ENCODE data around the gene INO80B.

INO80B gene

GRCh38 chr2:74438248-74438647 is 16.6 kb upstream of the INO80B start:
- Histone ChIP-seq H3K9me3 (ENCODE audit: severe bottlenecking) (no peaks in the 10 kb centered on the region), H3K4me3 (ENCODE audit: low read depth, low read length) (no peak overlapping the region), H3K27ac (no peak overlapping the region), H3K36me3 (no peaks in the 10 kb centered on the region; the same call in 1 of the 2 replicates), H3K27me3 (ENCODE audit: insufficient read depth, low read depth, severe bottlenecking) (no peaks in the 10 kb centered on the region)
- TF ChIP-seq CTCF (IDR thresholded peaks at IDR 0.05; ENCODE audit: low read depth, low read length) = no peak
- no peak for DNase-seq

DNA sequence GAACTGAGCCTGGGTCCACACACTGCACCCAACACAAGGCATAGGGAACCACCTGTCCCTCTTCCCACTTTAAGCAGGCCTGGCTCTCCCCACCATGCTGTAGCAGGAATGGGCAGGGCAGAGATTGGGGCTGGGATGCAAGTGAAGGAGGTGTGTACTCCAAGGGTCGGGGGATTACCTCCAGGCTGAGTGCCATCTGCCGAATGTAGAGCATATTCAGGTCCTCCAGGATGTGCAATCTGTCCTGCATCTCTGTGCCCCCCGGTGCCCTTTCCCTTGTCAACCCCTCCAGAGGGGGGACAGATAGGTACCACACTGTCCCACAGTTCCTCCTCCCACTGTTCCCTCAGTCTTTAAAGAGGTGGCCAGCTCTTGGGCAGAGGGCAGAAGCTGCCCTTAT is 15.5 kb upstream of the INO80B start:
- H3K9me3 ChIP-seq (ENCODE audit: severe bottlenecking) = no peaks in the 10 kb centered on the region
- peak overlapping the region; percentile 90 for H3K27ac ChIP-seq
- H3K27me3 ChIP-seq (ENCODE audit: insufficient read depth, low read depth, severe bottlenecking) = no peaks in the 10 kb centered on the region
- DNase-seq = peak; percentile 84
- H3K4me3 ChIP-seq (ENCODE audit: low read depth, low read length) = peak overlapping the region; percentile 69
- no peak for TF ChIP-seq CTCF (IDR thresholded peaks at IDR 0.05; ENCODE audit: low read depth, low read length)
- no peaks in the 10 kb centered on the region; the same call in 1 of the 2 replicates for H3K36me3 ChIP-seq

DNA sequence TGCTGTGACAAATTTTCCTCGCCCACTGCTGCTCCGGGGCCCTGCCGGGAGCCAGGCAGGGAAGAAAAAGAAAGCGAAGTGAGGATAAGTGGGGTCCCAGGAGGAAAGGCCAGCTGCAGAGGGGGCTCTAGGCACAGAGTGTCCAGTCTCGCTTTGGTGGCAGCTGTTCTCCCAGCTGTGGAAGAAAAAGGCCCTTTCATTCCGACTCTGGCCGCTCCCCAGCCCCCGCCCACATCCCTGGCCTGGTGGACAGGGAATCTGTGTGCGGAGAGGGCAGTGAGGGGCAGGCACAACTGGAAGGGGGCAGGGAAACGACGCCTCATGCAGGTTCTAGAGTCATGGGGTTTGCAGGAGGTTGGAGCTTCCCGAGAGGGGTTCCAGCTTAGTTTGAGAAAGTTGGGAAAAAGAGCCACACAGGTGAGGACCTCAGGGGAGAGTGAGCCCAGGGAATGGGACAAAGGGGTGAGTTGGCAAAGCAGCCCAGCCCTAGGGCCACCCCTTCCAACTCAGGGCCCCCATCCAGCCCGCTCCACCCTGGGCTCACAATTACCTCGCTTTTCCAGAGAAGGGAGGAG is 15.0 kb upstream of the INO80B start:
- H3K4me3 ChIP-seq (ENCODE audit: low read depth, low read length) = peak overlapping the region; percentile 69
- no peaks in the 10 kb centered on the region for H3K9me3 ChIP-seq (ENCODE audit: severe bottlenecking)
- no peak for TF ChIP-seq CTCF (IDR thresholded peaks at IDR 0.05; ENCODE audit: low read depth, low read length)
- no peaks in the 10 kb centered on the region for H3K27me3 ChIP-seq (ENCODE audit: insufficient read depth, low read depth, severe bottlenecking)
- H3K27ac ChIP-seq = peak overlapping the region; percentile 90
- no peaks in the 10 kb centered on the region; the same call in 1 of the 2 replicates for H3K36me3 ChIP-seq
- DNase-seq = peak; percentile 41

- DNase-seq = peak; percentile 96
- H3K27ac ChIP-seq = peak overlapping the region; percentile 90
- TF ChIP-seq CTCF (IDR thresholded peaks at IDR 0.05; ENCODE audit: low read depth, low read length) = peak; percentile 48; the same call in 1 of the 2 replicates
- H3K27me3 ChIP-seq (ENCODE audit: insufficient read depth, low read depth, severe bottlenecking) = no peaks in the 10 kb centered on the region
- no peaks in the 10 kb centered on the region for H3K9me3 ChIP-seq (ENCODE audit: severe bottlenecking)
- no peaks in the 10 kb centered on the region; the same call in 1 of the 2 replicates for H3K36me3 ChIP-seq
- H3K4me3 ChIP-seq (ENCODE audit: low read depth, low read length) = peak overlapping the region; percentile 69
Observed at GRCh38 chr2:74440378-74441169, 14.3 kb upstream of the INO80B start.

DNA sequence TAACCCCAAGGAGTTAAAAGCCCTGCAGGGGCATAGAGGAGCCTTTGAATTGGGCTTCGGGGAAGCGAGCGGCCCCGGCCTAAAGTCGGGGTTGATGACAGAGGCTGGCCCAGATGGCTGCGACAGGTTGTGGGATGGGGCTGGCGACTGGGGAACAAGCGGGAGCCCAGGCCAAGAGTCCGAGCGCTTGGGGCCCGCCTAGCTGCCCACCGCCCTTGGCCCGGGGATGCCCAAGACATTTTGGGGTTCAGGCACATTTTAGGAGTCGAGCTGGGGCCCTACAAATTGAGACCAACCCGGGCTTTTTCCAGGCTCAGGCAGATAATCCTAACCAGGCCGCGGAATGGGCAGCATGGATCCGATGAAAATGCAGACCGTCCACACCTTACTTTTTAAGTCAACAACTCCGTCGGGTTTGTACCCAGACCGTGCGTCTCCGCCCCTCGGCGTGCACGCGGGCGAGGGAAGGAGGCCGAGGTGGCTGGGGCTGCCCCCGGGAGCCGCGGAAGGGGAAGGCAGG is 13.7 kb upstream of the INO80B start:
- TF ChIP-seq CTCF (IDR thresholded peaks at IDR 0.05; ENCODE audit: low read depth, low read length) = no peak
- Histone ChIP-seq H3K9me3 (ENCODE audit: severe bottlenecking) (no peaks in the 10 kb centered on the region), H3K36me3 (no peaks in the 10 kb centered on the region), H3K27me3 (ENCODE audit: insufficient read depth, low read depth, severe bottlenecking) (no peaks in the 10 kb centered on the region), H3K4me3 (ENCODE audit: low read depth, low read length) (no peak overlapping the region), H3K27ac (peak overlapping the region; percentile 90)
- no peak for DNase-seq
